Fibroblast of the aortic adventitia (primary cell): Measurements from ENCODE around the gene TMEM151B. TPM values are rescaled to one million over a fixed set of nuclear protein-coding genes. Genes with fewer than 3 reads are reported as not detected.
A peak's percentile ranks its signal among the peaks of the same experiment; 100 is the strongest.
"Not testable (repeated sequence)": the region's sequence is repeated elsewhere in the genome, so short reads cannot be mapped to it uniquely, and the experiment has no call there.

Experiments
- DNase-seq: peaks from one replicate; pipeline ENCODE4 v3.0.0-alpha.2; 2010; ENCODE audit warnings: low read depth
- H3K4me3 ChIP-seq: 2 replicates; pipeline ENCODE4 v1.5.1; 2011; ENCODE audit warnings: low read depth, mild to moderate bottlenecking, control low read depth, low read length, moderate library complexity
- CTCF ChIP-seq: IDR thresholded peaks from 2 replicates; pipeline ENCODE4 v1.5.1; 2011; ENCODE audit warnings: mild to moderate bottlenecking, low read length, control low read depth, inconsistent platforms; ENCODE audit not compliant: insufficient read depth
- total RNA-seq: library from RNA; depleted of rRNA; stranded (reverse); fragments of >200 nt; gene quantifications from 2 replicates; pipeline ENCODE4 v1.2.3, GENCODE V29; 2012; ENCODE audit warnings: low replicate concordance

The TMEM151B gene
- total RNA-seq, 1 donor = not detected

GRCh38 chr6:44307217-44307616 lies 37.0 kb downstream of the TMEM151B start:
- no peak for TF ChIP-seq CTCF
- no peak overlapping the region for H3K4me3 ChIP-seq
- no peak for DNase-seq

- peak; percentile 45 for DNase-seq
- no peak for TF ChIP-seq CTCF
Observed at GRCh38 chr6:44309092-44309491, 38.8 kb downstream of the TMEM151B start.

GRCh38 chr6:44309631-44310030 lies 39.4 kb downstream of the TMEM151B start:
- no peak overlapping the region for H3K4me3 ChIP-seq
- TF ChIP-seq CTCF = no peak
- DNase-seq = no peak

More at GRCh38 chr6:44309092-44309491, 38.8 kb downstream of the TMEM151B start:
- no peak overlapping the region for H3K4me3 ChIP-seq

- DNase-seq = no peak
- H3K4me3 ChIP-seq = no peak overlapping the region
- no peak for TF ChIP-seq CTCF
Observed at GRCh38 chr6:44310241-44310640, 40.0 kb downstream of the TMEM151B start.

DNA sequence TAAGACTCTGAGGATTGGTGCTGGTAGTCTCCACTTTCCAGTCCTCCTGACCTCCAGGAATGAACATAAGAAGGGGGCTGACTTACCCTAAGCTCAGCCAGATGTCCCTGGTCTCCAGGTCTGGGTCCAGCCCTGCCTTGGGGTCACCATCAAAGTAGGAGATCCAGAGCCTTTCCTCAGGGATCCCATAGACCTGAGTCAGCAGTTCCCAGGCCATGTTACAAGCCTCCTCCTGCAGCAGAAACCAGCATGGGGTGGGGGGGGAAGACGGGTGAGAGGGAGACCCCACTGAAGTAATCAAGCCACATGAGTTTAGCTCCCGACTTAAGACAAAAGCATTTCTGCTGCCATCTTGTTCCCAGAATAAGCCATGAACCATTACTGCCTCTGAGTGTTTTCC lies 41.1 kb downstream of the TMEM151B start:
- no peak for DNase-seq
- no peak overlapping the region for H3K4me3 ChIP-seq
- no peak for TF ChIP-seq CTCF

GRCh38 chr6:44311767-44312166 lies 41.5 kb downstream of the TMEM151B start:
- H3K4me3 ChIP-seq = peak overlapping the region; percentile 89
- no peak for DNase-seq
- no peak for TF ChIP-seq CTCF

GRCh38 chr6:44312901-44313788 lies 42.9 kb downstream of the TMEM151B start, which contains the start of gene AARS2:
Gene AARS2 (minus strand): TSS chr6:44313347. CDS start chr6:44313323, 24 bp downstream.
- DNase-seq = peak; percentile 87
- H3K4me3 ChIP-seq = peak within 1 kb of the TSS; percentile 89
- TF ChIP-seq CTCF = peak; percentile 99

DNA sequence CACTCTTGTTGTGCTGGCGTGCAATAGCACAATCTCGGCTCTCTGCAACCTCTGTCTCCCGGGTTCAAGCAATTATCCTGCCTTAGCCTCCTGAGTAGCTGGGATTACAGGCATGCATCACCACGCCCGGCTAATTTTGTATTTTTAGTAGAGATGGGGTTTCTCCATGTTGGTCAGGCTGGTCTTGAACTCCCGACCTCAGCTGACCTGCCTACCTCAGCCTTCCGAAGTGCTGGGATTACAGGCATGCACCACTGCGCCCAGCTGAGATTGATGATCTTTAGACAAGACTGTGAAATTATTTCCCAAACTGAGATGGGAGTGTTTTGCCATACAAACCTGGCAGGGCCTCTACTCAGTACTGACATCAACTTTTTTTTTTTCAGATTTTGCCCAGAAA lies 44.4 kb downstream of the TMEM151B start:
- not testable (repeated sequence) for DNase-seq, H3K4me3 ChIP-seq
